Stimulated activated CD4-positive, alpha-beta T cell treated with anti-CD3 and anti-CD28 coated beads, Interleukin-12 subunit alpha, Interleukin-12 subunit beta, amount 100 ng/mL, for 4 hours (primary cell): ENCODE data around the gene BUD23.
"Not testable (repeated sequence)": the region's sequence is repeated elsewhere in the genome, so short reads cannot be mapped to it uniquely, and the experiment has no call there.

ENCODE experiments used
- DNase-seq: peaks from one replicate; pipeline ENCODE4 v3.0.0-alpha.2; 2020

The BUD23 gene

GRCh38 chr7:73668103-73668885 is 15.1 kb upstream of the BUD23 start:
- no peak for DNase-seq

- DNase-seq = no peak
Measured at GRCh38 chr7:73668886-73669230, 14.5 kb upstream of the BUD23 start.

DNA sequence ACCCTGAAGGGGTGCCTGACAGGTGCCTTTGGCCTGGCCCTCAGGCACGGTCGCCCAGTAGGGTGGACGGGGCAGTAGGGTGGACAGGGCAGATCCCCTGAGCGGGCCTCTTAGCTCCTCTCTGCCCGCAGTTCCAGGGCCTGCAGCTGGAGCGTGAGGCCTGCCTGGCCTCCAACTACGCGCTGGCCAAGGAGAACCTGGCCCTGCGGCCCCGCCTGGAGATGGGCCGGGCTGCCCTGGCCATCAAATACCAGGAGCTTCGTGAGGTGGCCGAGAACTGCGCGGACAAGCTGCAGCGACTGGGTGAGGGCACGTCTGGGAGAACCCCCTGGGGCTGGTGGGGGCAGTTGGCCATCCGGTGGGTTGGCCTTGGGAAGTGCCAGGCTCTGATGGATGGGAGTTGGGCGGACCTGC is 14.1 kb upstream of the BUD23 start:
- DNase-seq = no peak

- no peak for DNase-seq
Measured at GRCh38 chr7:73669858-73670385, 13.5 kb upstream of the BUD23 start.

- DNase-seq = no peak
Measured at GRCh38 chr7:73671322-73671661, 12.1 kb upstream of the BUD23 start.

DNA sequence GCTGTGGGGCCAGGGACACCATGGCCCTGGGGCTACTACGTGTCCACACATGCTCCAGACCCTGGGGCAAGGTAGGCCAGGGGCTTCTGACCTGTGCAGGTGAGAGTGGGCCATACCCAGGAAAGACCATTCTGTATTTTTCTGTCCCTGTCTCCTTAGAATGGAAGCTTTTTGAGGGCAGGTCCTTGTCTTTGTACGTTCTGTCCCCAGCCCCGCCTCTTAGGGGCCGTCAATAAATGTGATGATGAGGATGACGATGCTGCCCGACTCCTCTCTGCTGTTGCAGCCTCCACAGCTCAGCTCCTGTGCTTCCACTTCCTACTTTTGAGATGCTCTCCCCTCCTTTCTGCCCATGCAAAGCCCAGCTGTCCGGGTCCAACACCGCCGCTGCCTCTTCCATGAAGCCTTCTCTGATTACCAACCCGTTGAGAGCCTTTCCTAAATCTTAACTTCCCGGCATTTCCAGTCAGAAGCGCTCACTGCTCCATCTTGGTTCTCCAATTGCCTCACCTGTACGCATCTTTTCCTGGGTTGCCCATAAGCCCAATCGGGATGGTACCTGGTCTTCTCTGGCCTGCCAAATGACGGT is 11.4 kb upstream of the BUD23 start:
- no peak for DNase-seq

DNA sequence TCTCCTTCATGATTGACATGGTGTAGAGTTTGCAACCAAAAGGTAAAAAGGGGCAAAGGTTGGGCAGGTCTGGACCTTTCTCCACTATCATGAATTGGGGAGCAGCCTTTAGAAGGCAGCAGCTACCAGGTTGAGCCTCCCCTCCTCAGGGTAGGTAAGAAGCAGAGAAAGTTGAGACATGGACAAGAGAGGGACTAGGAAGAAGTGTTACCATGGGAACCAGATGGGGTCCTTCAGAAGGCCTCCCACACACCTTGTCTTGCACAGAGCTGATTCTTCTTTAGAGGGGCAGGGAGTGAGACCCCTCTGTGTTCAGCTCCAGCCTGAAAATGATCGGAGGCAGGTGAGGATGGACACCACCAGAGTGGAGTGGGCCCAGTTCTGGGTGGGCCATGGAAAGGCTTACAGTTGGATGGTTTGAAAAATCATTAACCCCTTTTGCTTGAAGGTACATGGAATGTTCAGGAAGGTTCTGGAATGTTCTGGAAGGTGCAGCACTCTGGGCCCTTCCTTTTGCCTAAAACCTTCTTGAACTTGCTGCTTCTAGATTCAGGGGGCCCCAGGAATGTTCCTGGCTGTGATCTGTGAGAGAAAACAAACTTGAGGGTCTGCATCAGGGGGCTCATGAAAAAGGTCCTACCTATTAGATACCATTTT is 8.8 kb upstream of the BUD23 start:
- DNase-seq = no peak

DNA sequence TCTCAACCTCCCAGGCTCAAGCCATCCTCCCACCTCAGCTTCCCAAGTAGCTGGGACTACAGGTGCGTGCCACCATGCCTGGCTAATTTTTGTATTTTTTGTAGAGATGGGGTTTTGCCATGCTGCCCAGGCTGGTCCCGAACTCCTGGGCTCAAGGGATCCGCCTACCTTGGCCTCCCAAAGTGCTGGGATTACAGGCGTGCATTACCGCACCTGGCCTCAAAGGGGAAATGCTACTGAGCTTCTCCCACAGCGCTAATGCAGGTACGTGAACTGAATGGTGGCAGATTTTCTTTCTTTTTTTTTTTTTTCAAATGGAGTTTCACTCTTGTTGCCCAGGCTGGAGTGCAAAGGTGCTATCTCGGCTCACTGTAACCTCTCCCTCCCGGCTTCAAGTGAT is 7.3 kb upstream of the BUD23 start:
- not testable (repeated sequence) for DNase-seq

- no peak for DNase-seq
Measured at GRCh38 chr7:73678862-73679261, 4.5 kb upstream of the BUD23 start.

DNA sequence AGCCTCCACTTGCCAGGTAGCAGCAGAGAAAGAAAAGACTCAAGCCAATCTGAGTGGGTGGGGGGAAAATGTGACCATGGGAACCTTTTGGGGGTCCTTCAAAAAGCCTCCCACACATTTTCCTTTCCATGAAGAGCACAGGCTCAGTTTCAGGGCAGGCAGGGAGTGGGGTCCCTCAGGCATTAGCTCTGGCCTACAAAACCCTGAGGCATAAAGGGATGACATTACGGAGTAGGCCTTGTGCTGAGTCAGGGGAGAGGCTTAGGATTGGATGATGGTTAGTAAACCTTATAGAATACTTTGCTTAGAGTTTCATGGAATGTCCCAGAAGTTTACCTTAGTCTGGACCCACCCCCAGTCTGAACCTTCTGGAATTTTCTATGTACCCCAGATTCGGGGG is 3.7 kb upstream of the BUD23 start:
- DNase-seq = no peak

DNA sequence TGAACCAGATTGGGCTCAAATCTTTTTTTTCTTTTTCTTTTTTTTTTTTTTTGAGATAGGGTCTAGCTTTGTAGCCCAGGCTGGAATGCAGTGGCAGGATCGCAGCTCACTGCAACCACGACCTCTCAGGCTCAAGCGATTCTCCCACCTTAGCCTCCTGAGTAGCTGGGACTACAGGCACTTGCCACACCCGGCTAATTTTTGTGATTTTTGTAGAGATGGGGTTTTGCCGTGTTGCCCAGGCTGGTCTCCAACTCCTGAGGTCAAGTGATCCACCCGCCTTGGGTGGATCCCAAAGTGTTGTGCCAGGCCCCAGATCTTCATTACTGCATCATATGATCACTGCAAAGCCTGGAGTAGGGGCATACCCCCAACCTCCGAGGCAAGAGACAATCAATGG is 2.9 kb upstream of the BUD23 start:
- no peak for DNase-seq

DNA sequence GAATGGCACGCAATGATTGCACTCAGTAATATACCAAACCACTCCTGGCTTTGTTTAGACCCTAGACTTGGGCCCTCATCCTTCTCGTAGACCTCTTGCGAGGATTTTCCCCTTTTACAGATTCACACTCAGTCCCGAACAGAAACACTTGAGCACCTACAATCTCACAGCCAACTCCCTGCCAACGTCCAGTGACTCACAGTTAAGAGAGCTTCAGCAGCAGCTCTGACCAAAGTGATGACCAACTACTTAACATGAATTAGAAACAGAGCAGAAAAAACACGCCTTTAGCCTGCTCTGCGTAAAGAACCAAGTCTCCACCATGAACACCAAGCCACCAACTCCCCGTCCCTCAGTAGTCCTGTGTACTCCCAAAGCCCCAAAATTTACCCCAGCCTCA is 2.4 kb upstream of the BUD23 start:
- no peak for DNase-seq

- no peak for DNase-seq
Measured at GRCh38 chr7:73682745-73683055, 697 bp upstream of the BUD23 start.

GRCh38 chr7:73683788-73684693 is 644 bp downstream of the BUD23 start:
- DNase-seq = peak; percentile 18

DNA sequence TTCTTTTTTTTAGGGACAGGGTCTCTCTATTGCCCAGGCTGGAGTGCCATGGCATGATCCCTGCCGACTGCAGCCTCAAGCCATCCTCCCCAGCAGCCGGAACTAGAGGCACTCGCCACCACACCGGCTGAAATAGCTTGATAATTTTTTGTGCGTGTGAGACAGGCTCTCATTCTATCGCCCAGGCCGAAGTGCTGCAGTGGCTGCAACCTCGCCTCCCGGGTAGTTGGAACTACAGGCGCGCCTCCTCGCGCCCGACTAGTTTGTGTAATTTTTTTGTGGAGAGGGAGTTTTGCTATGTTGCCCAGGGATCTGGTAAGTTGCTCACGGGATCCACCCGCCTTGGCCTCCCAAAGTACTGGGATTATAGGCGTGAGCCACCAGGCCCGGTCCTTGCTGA is 1.9 kb downstream of the BUD23 start:
- DNase-seq = no peak

DNA sequence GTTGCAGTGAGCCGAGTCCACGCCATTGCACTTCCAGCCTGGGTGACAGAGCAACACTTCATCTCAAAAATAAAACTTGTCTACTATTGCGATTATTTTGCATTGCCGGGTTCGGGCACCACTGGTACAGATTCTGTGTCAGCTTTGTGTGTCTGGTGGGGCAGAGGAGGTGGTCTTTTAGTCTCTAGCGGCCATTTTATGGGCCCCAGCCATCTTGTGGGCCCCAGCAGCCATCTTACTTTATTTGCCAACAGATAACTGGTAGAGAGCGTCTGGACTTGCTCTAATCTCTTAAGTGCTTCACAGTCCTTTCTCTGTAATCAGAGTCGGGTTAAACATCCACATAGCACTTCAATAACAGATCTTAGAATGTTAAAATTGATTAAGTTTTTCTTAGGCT is 4.9 kb downstream of the BUD23 start:
- DNase-seq = no peak

GRCh38 chr7:73690646-73691045 is 7.2 kb downstream of the BUD23 start:
- DNase-seq = no peak

GRCh38 chr7:73696372-73696771 is 13.0 kb downstream of the BUD23 start:
- no peak for DNase-seq

GRCh38 chr7:73698410-73698809 is 15.0 kb downstream of the BUD23 start:
- no peak for DNase-seq

DNA sequence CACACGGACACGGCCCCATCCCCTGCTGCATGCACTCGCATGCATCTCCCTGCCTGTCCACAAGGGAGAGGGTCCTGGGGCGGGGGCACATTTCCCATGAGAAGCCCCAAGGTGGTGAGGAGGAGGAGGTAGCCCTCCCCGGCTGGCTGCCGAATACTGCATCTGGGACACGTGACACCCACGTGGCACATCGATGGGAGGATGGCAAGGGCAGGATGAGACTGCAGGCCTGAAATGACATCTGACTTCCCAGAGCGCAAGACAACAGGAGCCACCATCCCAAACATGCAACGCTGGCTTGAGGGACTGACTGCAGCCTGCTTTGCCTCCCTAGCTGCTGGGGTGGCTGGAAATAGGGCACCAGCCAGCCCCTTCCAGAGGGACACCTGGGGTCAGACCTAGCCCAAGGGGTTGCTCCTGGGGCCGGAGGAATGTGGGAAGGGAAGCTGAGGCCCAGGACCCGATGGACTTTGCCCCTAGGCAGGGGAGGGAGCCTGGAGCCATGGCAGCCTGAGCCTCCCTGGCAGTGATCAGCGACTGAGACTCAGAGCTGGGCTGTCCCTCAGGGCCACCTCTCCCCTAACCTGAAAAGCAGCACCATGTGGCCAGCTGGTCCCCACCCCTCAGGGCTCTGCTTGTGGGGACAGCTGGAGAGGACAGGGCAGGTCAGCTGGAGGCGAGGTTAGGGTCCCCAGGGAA is 16.1 kb downstream of the BUD23 start:
- no peak for DNase-seq

DNA sequence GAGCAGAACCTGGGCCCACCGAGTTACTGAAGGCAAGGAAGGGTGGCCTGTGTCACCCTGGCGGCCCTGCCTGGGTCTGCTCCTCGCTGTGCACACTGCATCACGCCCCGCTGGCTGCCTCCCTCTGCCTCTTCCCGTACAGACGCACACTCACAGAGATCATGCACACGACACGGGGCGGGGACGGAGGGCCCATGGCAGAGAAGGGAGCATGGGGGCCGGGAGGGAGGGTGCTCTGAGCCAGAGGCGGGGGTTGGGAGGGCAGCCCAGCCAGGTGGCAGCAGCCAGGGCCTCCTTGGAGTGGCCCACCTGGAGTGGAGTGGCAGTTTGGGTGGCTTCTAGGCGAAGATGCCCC is 16.6 kb downstream of the BUD23 start:
- DNase-seq = no peak

DNA sequence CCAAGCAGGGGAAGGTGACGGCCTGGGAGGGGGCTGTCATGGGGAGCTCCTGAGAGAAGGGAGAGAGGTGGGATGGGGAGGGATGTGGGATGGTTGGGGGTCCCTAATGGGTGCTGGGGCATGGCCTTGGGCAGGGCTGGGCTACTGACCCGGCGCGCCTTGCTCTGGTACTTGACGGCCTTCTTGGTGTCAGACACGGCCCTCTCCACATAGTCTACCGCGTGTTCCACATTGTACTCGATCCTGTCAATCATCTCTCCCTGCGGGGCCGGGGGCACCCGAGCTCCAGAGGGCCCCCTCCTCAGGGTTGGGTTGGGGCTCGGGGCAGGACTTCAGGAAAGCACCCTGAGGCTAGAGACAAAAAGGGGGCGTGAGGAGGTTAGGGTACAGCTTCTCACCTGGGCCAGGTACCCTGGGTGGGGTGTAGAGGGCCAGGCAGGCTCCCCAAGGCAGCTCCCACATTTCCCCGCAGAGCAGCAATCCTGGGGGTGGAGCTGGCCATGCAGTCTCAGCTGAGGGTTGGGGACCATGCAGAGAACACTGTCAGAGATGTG is 17.3 kb downstream of the BUD23 start:
- DNase-seq = no peak
